CD4-positive, alpha-beta T cell (primary cell): Measurements from ENCODE around the gene ZDHHC18. TPM values are rescaled to one million over a fixed set of nuclear protein-coding genes. Genes with fewer than 3 reads are reported as not detected.

ENCODE experiments used
- ATAC-seq: fragments of 200-7000 bp; cut with Tn5 transposase; one replicate; pipeline ENCODE4 v1.10.0; 2022; ENCODE audit warnings: mild to moderate bottlenecking; ENCODE audit not compliant: poor library complexity
- CTCF ChIA-PET: fragments of 350-600 bp; sonication (Branson Sonifier 250); formaldehyde crosslinking; loops from one replicate; lab custom pipeline; 2021; ENCODE audit warnings: antibody characterized with exemption, inconsistent platforms; lab: Charles Lee
- POLR2A ChIA-PET: fragments of 350-600 bp; sonication (Branson Sonifier 250); formaldehyde crosslinking; loops from one replicate; lab custom pipeline; 2021; ENCODE audit warnings: antibody characterized with exemption, inconsistent platforms; lab: Charles Lee
- DNase-seq, 14 experiments: peaks; one replicate each; pipeline ENCODE4 v3.0.0-alpha.2; 2013 to 2020; ENCODE audit warnings: mixed read lengths in 2 of 14
- H3K27ac ChIP-seq, 2 donors: one replicate each; pipeline versions ENCODE4 v1.5.1 to v1.7.0; 2013; ENCODE audit warnings: low read length in 2 of 2, low read depth in 1 of 2, mild to moderate bottlenecking in 1 of 2
- H3K27me3 ChIP-seq, 2 experiments: 1 replicate in 1 of 2; 2 replicates in 1 of 2; pipeline versions ENCODE4 v1.6.1 to v1.7.0; 2013; ENCODE audit warnings: low read length in 2 of 2, control low read depth in 1 of 2, mild to moderate bottlenecking in 1 of 2, moderate library complexity in 1 of 2; ENCODE audit not compliant: insufficient read depth in 2 of 2, control insufficient read depth in 1 of 2
- H3K36me3 ChIP-seq: one replicate; pipeline ENCODE4 v1.6.1; 2013; ENCODE audit warnings: low read length, control low read depth; ENCODE audit not compliant: insufficient read depth
- H3K4me1 ChIP-seq: one replicate; pipeline ENCODE4 v1.6.1; 2013; ENCODE audit warnings: low read length, control low read depth; ENCODE audit not compliant: insufficient read depth
- H3K4me3 ChIP-seq: one replicate; pipeline ENCODE4 v1.5.1; 2013; ENCODE audit warnings: mild to moderate bottlenecking, low read length, moderate library complexity
- H3K9me3 ChIP-seq, 2 experiments: 1 replicate in 1 of 2; 2 replicates in 1 of 2; pipeline versions ENCODE4 v1.6.1 to v1.7.0; 2013; ENCODE audit warnings: low read length in 2 of 2, mild to moderate bottlenecking in 2 of 2, control low read depth in 1 of 2, moderate library complexity in 1 of 2; ENCODE audit not compliant: control insufficient read depth in 1 of 2, insufficient read depth in 1 of 2
- H3K27ac Mint-ChIP-seq: one replicate; pipeline ENCODE4 v1.8.0; 2020; ENCODE audit warnings: mixed read lengths
- H3K27me3 Mint-ChIP-seq: one replicate; pipeline ENCODE4 v1.8.0; 2021; ENCODE audit warnings: mixed read lengths
- H3K36me3 Mint-ChIP-seq: one replicate; pipeline ENCODE4 v1.8.0; 2021; ENCODE audit warnings: low read depth, mixed read lengths
- H3K4me1 Mint-ChIP-seq: one replicate; pipeline ENCODE4 v1.8.0; 2021; ENCODE audit warnings: low read depth, mixed read lengths
- H3K4me3 Mint-ChIP-seq: one replicate; pipeline ENCODE4 v1.8.0; 2020; ENCODE audit warnings: mild to moderate bottlenecking, mixed read lengths
- H3K9me3 Mint-ChIP-seq: one replicate; pipeline ENCODE4 v1.8.0; 2020; ENCODE audit warnings: mixed read lengths
- intact Hi-C, 2 experiments: fragments of 100-400 bp; cut with DNase I in 1 of 2; cut with micrococcal nuclease in 1 of 2; formaldehyde crosslinking; loops; one replicate each; pipeline versions ENCODE4 v1.15.1 to v1.9.0; 2023 to 2025; cut with DNase I, micrococcal nuclease
- total RNA-seq, 174 experiments: library from RNA in 2 of 174; stranded (reverse) in 2 of 174; gene quantifications; one replicate each; pipeline ENCODE4 v1.2.3 and lab custom pipeline; 2021 to 2026
- TF ChIP-seq, protein P1 (sequence below): fragments of 200-600 bp; IDR thresholded peaks from one replicate; pipeline ENCODE4 v1.8.0; 2022; ENCODE audit warnings: antibody characterized with exemption, mild to moderate bottlenecking

Gene ZDHHC18
- total RNA-seq, 2 experiments from 2014 or later, result 46.2 to 48.0 TPM

DNA sequence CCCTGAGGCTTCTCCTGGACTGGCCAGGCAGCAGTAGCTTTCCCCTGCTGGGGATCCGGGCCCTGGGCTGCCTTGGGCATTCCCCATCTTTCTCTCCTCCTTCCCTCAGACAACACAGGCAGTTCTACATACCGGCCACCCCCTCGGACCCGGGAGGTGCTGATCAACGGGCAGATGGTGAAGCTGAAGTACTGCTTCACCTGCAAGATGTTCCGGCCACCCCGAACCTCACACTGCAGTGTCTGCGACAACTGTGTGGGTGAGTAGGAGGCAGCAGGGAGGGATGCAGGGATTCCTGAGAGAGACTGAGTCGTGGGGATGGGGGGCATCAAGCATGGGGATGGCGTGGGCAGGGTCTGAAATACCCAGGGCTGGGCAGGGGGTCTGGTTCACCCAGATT lies 22.0 kb downstream of the ZDHHC18 start:
- Mint-ChIP-seq H3K4me3 (no peak overlapping the region), H3K4me1 (peaks cover 13% of the 10 kb centered on the region), H3K27ac (no peak overlapping the region), H3K36me3 (peaks cover 82% of the 10 kb centered on the region), H3K9me3 (no peaks in the 10 kb centered on the region), H3K27me3 (no peaks in the 10 kb centered on the region)
- Histone ChIP-seq H3K27ac (no peak overlapping the region), H3K27me3 (no peaks in the 10 kb centered on the region), H3K4me3 (no peak overlapping the region), H3K36me3 (peaks cover 78% of the 10 kb centered on the region), H3K9me3 (no peaks in the 10 kb centered on the region), H3K4me1 (no peaks in the 10 kb centered on the region)
- TF ChIP-seq, protein P1, sequence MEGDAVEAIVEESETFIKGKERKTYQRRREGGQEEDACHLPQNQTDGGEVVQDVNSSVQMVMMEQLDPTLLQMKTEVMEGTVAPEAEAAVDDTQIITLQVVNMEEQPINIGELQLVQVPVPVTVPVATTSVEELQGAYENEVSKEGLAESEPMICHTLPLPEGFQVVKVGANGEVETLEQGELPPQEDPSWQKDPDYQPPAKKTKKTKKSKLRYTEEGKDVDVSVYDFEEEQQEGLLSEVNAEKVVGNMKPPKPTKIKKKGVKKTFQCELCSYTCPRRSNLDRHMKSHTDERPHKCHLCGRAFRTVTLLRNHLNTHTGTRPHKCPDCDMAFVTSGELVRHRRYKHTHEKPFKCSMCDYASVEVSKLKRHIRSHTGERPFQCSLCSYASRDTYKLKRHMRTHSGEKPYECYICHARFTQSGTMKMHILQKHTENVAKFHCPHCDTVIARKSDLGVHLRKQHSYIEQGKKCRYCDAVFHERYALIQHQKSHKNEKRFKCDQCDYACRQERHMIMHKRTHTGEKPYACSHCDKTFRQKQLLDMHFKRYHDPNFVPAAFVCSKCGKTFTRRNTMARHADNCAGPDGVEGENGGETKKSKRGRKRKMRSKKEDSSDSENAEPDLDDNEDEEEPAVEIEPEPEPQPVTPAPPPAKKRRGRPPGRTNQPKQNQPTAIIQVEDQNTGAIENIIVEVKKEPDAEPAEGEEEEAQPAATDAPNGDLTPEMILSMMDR, result no peak
- CTCF ChIA-PET, result no interaction called here
- no peak for ATAC-seq
- POLR2A ChIA-PET, result interaction anchor here (1.5 kb wide), 1 partner anchor 17 kb away, joined by 4 read pairs; no protein-coding TSS in a partner anchor
- intact Hi-C loops, result no loop called here
- DNase-seq, result no peak

DNA sequence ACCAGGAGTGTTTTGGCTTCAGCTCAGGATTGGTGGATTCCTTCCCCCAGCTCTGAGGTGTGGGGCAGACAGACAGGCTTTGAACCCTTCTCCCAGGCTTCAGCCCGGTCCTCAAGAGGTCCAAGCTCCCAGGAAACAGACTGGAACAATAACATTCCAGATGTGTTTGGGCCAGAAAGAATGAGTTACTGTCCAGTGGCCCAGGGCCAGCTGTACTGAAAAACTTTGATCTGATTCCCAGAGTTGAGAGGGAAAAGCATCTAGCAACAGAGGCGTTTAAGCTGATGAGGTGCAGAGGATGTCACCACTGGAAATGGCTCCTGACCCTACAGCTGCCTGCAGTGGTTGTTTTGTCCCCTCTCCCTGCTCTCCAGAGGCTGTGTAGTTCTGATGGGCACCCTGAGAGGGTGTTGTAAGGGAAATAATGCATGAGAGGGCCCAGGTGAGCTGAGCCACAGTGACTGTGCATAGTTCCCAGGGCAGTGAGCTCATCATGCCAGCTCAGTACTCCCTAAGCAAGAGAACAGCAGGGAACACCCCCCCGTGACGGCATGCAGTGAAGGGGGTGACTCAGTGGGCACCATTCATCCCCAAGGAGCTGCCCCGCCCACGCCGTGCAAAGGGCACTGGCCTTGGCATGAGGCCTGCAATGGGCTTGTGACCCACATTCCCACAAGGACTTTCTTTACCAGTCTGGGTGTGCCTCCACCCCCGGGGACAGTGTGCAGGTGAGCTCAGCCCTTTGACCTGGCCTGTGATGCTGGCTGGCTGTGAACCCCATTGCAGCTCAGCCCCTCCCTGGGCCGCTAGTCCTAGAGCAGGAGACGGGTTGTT lies 22.7 kb downstream of the ZDHHC18 start:
- peaks cover 82% of the 10 kb centered on the region for H3K36me3 Mint-ChIP-seq
- CTCF ChIA-PET, result no interaction called here

DNA sequence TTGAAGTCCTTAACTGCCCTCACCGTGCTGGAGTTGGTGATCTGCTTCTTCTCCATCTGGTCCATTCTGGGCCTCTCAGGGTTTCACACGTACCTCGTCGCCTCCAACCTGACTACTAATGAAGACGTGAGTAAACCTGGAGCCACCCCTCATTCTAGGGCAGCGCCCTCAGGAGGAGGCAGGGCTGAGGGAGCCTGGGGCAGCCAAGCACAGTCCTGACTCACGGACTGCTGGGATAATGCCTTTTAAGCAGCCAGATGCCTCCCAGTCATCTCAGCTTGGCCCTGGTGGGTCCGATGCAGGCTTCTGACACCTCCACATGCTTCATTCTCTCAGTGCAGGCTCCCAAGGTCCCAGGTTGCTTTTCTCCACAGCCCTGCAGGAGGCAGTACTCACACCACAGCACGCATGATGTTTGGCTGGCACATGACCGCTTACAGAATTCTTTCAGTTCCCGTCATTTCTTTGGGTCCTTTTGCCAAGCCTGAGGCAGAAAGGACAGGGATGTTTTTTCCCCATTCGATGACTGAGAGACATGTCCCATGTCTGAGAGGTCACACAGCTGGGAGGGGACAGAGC lies 24.7 kb downstream of the ZDHHC18 start:
- peaks cover 9% of the 10 kb centered on the region for H3K4me1 Mint-ChIP-seq
- intact Hi-C loops, result no loop called here
- Histone ChIP-seq H3K27me3 (no peaks in the 10 kb centered on the region), H3K36me3 (peaks cover 91% of the 10 kb centered on the region), H3K4me1 (no peaks in the 10 kb centered on the region), H3K4me3 (no peak overlapping the region), H3K27ac (no peak overlapping the region), H3K9me3 (no peaks in the 10 kb centered on the region)
- ATAC-seq, result no peak
- no peaks in the 10 kb centered on the region for H3K9me3 Mint-ChIP-seq
- ChIA-PET CTCF (no interaction called here), POLR2A (interaction anchor here (0.7 to 1.1 kb wide), 2 partner anchors 14 to 18 kb away, joined by 3 to 5 read pairs; no protein-coding TSS in a partner anchor)
- H3K4me3 Mint-ChIP-seq, result no peak overlapping the region
- peaks cover 85% of the 10 kb centered on the region for H3K36me3 Mint-ChIP-seq
- no peaks in the 10 kb centered on the region for H3K27me3 Mint-ChIP-seq
- TF ChIP-seq, protein P1, result no peak
- no peak for DNase-seq
- H3K27ac Mint-ChIP-seq, result no peak overlapping the region

More for the DNA sequence above, 22.7 kb downstream of the ZDHHC18 start:
- H3K4me1 ChIP-seq, result no peaks in the 10 kb centered on the region
- Mint-ChIP-seq H3K4me1 (peaks cover 12% of the 10 kb centered on the region), H3K4me3 (no peak overlapping the region), H3K27ac (no peak overlapping the region), H3K9me3 (no peaks in the 10 kb centered on the region), H3K27me3 (no peaks in the 10 kb centered on the region)
- intact Hi-C loops, result no loop called here
- POLR2A ChIA-PET, result interaction anchor here (1.5 kb wide), 1 partner anchor 16 kb away, joined by 4 read pairs; no protein-coding TSS in a partner anchor
- H3K9me3 ChIP-seq, result no peaks in the 10 kb centered on the region
- H3K27me3 ChIP-seq, result no peaks in the 10 kb centered on the region
- no peak for DNase-seq
- no peak overlapping the region for H3K4me3 ChIP-seq
- no peak for ATAC-seq
- TF ChIP-seq, protein P1, result no peak
- no peak overlapping the region for H3K27ac ChIP-seq
- H3K36me3 ChIP-seq, result peaks cover 80% of the 10 kb centered on the region
